ENCODE results near the gene ZNF492.

- no peak for TF ChIP-seq EZH2phosphoT487 (IDR thresholded peaks at IDR 0.05; ENCODE audit: borderline replicate concordance)
- no peak for TF ChIP-seq CTCF (conservative IDR thresholded peaks at IDR 0.05; ENCODE audit: low read length)
Measured at GRCh38 chr19:22601906-22602630, 32.1 kb upstream of the ZNF492 start.

Measured in Loucy (cell line).